Mesenchymal stem cell (in vitro differentiated cells and primary cell): ENCODE measurements around the gene FAM184A.

ENCODE experiments used
- DNase-seq: peaks from one replicate; pipeline ENCODE4 v3.0.0-alpha.2; 2013
- H2AFZ ChIP-seq: one replicate; pipeline ENCODE4 v1.6.1; 2013; ENCODE audit warnings: low read depth, mild to moderate bottlenecking, control low read depth, inconsistent platforms, low read length, moderate library complexity
- H2AK5ac ChIP-seq: 2 replicates; pipeline ENCODE4 v1.6.1; 2013; ENCODE audit warnings: low read length, moderate library complexity, mild to moderate bottlenecking, inconsistent platforms; ENCODE audit not compliant: severe bottlenecking
- H2BK120ac ChIP-seq: one replicate; pipeline ENCODE4 v1.6.1; 2013; ENCODE audit warnings: low read depth, mild to moderate bottlenecking, inconsistent platforms, low read length, moderate library complexity
- H2BK12ac ChIP-seq, 2 experiments: one replicate each; pipeline ENCODE4 v1.6.1; 2013; ENCODE audit warnings: inconsistent platforms in 2 of 2, low read length in 2 of 2, mild to moderate bottlenecking in 2 of 2, moderate library complexity in 2 of 2, control low read depth in 1 of 2
- H2BK15ac ChIP-seq: one replicate; pipeline ENCODE4 v1.6.1; 2013; ENCODE audit warnings: mild to moderate bottlenecking, low read depth, inconsistent platforms; ENCODE audit not compliant: poor library complexity, severe bottlenecking
- H2BK5ac ChIP-seq: 2 replicates; pipeline ENCODE4 v1.6.1; 2013; ENCODE audit warnings: low read depth, mild to moderate bottlenecking, low read length, control low read depth, inconsistent platforms; ENCODE audit not compliant: poor library complexity, severe bottlenecking
- H3K14ac ChIP-seq, 2 experiments: one replicate each; pipeline ENCODE4 v1.6.1; 2013; ENCODE audit warnings: inconsistent platforms in 2 of 2, low read length in 2 of 2, control low read depth in 1 of 2, mild to moderate bottlenecking in 1 of 2, moderate library complexity in 1 of 2
- H3K18ac ChIP-seq, 2 experiments: one replicate each; pipeline ENCODE4 v1.6.1; 2013; ENCODE audit warnings: inconsistent platforms in 2 of 2, low read length in 2 of 2, control low read depth in 1 of 2, low read depth in 1 of 2, mild to moderate bottlenecking in 1 of 2
- H3K23ac ChIP-seq, 2 experiments: one replicate each; pipeline ENCODE4 v1.6.1; 2013; ENCODE audit warnings: inconsistent platforms in 2 of 2, low read length in 2 of 2, mild to moderate bottlenecking in 2 of 2, moderate library complexity in 2 of 2, control low read depth in 1 of 2
- H3K27ac ChIP-seq: 2 replicates; pipeline ENCODE4 v1.5.1; 2013; ENCODE audit warnings: mild to moderate bottlenecking, moderate library complexity, low read length, control low read depth, inconsistent platforms; ENCODE audit not compliant: poor library complexity, severe bottlenecking
- H3K27me3 ChIP-seq, 2 experiments: 2 replicates each; pipeline versions ENCODE4 v1.6.1 to v1.7.0; 2013; ENCODE audit warnings: low read length in 2 of 2, mild to moderate bottlenecking in 2 of 2, moderate library complexity in 2 of 2, control low read depth in 1 of 2, inconsistent platforms in 1 of 2; ENCODE audit not compliant: control insufficient read depth in 1 of 2, insufficient read depth in 1 of 2
- H3K36me3 ChIP-seq, 2 experiments: 2 replicates each; pipeline versions ENCODE4 v1.6.1 to v1.7.0; 2013; ENCODE audit warnings: low read length in 2 of 2, control low read depth in 1 of 2, inconsistent platforms in 1 of 2, low read depth in 1 of 2, mild to moderate bottlenecking in 1 of 2; ENCODE audit not compliant: insufficient read depth in 2 of 2, control insufficient read depth in 1 of 2
- H3K4ac ChIP-seq, 2 experiments: one replicate each; pipeline ENCODE4 v1.6.1; 2013; ENCODE audit warnings: inconsistent platforms in 2 of 2, low read length in 2 of 2, mild to moderate bottlenecking in 2 of 2, moderate library complexity in 2 of 2, control low read depth in 1 of 2, low read depth in 1 of 2
- H3K4me1 ChIP-seq: 2 replicates; pipeline ENCODE4 v1.6.1; 2013; ENCODE audit warnings: low read depth, low read length, control low read depth; ENCODE audit not compliant: control insufficient read depth, insufficient read depth
- H3K4me2 ChIP-seq: 2 replicates; pipeline ENCODE4 v1.6.1; 2013; ENCODE audit warnings: low read length, mild to moderate bottlenecking, inconsistent platforms; ENCODE audit not compliant: poor library complexity, severe bottlenecking
- H3K4me3 ChIP-seq, 2 experiments: 2 replicates each; pipeline versions ENCODE4 v1.5.1 to v1.7.0; 2013; ENCODE audit warnings: low read length in 2 of 2, mild to moderate bottlenecking in 2 of 2, control low read depth in 1 of 2, low read depth in 1 of 2; ENCODE audit not compliant: insufficient read depth in 1 of 2
- H3K79me1 ChIP-seq: replicated peaks from 2 replicates; pipeline ENCODE4 v1.6.1; 2013; ENCODE audit warnings: mild to moderate bottlenecking, control low read depth, low read length, inconsistent platforms; ENCODE audit not compliant: poor library complexity, severe bottlenecking
- H3K9ac ChIP-seq: 2 replicates; pipeline ENCODE4 v1.7.0; 2013; ENCODE audit warnings: mild to moderate bottlenecking, low read length, moderate library complexity
- H3K9me3 ChIP-seq: 2 replicates; pipeline ENCODE4 v1.7.0; 2013; ENCODE audit warnings: mild to moderate bottlenecking, low read length; ENCODE audit not compliant: control insufficient read depth
- H4K8ac ChIP-seq: one replicate; pipeline ENCODE4 v1.6.1; 2013; ENCODE audit warnings: inconsistent platforms, mild to moderate bottlenecking, low read length, moderate library complexity
- H4K91ac ChIP-seq: one replicate; pipeline ENCODE4 v1.6.1; 2013; ENCODE audit warnings: mild to moderate bottlenecking, low read length, inconsistent platforms
- WGBS: methylation state at CpG from one replicate; pipeline ENCODE4 v1.1.7; 2013; ENCODE audit warnings: mixed read lengths; 5-methylcytosine and 5-hydroxymethylcytosine counted together

FAM184A gene

DNA sequence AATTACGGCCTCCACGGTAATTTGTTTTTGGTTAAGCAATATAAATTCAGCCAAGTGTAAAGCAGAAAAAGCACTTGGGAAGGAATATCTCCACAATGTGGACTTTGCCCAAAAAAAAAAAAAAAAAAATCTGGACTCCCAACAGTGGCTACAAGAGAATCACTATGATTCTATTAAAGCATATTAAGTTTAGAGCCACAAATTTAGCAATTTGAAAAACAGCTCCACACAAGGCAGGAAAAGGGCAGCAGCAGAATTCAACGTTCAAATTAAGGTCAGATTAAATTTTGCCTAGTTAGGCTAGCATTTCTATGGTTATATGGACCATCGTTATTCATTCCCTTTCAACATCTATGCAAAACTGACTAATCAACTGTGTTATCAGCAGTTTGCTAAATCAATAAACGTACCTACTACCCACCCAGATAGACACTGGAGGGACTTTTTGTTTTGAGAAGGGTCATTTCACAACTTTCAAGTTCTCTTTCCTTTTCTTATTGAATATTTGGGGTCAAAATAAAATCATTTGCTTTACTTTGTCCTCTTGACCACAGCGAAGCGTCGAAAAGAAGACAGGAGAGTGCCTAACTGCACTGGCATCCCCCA is 144.5 kb downstream of the FAM184A start:
- H3K9me3 ChIP-seq = no peaks in the 10 kb centered on the region
- no peak overlapping the region for H3K18ac ChIP-seq
- peaks cover 16% of the 10 kb centered on the region for H3K79me1 ChIP-seq
- no peak overlapping the region for H2AK5ac ChIP-seq
- no peak overlapping the region for H3K23ac ChIP-seq
- no peak overlapping the region for H2BK15ac ChIP-seq
- no peak overlapping the region for H3K14ac ChIP-seq
- peak overlapping the region; percentile 71 for H3K9ac ChIP-seq
- no peak overlapping the region for H3K27ac ChIP-seq
- H3K4me2 ChIP-seq = peak overlapping the region; percentile 94
- no peak for DNase-seq
- H4K91ac ChIP-seq = no peak overlapping the region
- no peak overlapping the region for H2AFZ ChIP-seq
- peaks cover 0 to 23% of the 10 kb centered on the region in 2 experiments for H3K36me3 ChIP-seq
- H2BK5ac ChIP-seq = no peak overlapping the region
- no peak overlapping the region for H3K4ac ChIP-seq
- no peaks in the 10 kb centered on the region for H3K27me3 ChIP-seq
- no peaks in the 10 kb centered on the region for H3K4me1 ChIP-seq
- H2BK120ac ChIP-seq = no peak overlapping the region
- peak overlapping the region; percentile 79 to 99 for H3K4me3 ChIP-seq
- no peak overlapping the region for H4K8ac ChIP-seq
- 28% methylated on average over 4 of the region's 8 CpGs for WGBS
- no peak overlapping the region for H2BK12ac ChIP-seq

DNA sequence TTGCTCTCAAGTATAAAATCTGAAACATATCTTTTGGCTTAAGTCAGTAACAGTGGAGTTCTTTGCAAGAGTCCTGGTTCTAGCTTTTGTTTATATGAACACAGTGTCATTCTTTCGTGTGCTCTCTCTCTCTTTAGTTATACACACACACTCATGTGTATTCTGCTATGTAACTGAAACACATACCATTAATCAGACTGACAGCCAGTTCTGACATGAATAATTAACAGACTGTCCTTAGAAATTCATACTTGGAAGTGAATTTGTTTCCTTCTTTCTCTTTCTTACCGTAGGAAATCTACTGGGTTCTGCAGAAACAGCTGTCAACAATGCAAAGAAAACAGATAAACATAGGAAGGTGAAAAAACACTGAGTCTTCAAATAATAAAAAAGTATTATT is 146.0 kb downstream of the FAM184A start:
- peaks cover 4 to 25% of the 10 kb centered on the region in 2 experiments for H3K36me3 ChIP-seq
- H3K9ac ChIP-seq = no peak overlapping the region
- H3K4me3 ChIP-seq = no peak overlapping the region
- H2BK12ac ChIP-seq = no peak overlapping the region
- H3K4ac ChIP-seq = no peak overlapping the region
- DNase-seq = peak; percentile 33
- H2AFZ ChIP-seq = no peak overlapping the region
- no peak overlapping the region for H3K14ac ChIP-seq
- no peak overlapping the region for H4K91ac ChIP-seq
- no peaks in the 10 kb centered on the region for H3K4me1 ChIP-seq
- no peak overlapping the region for H2BK5ac ChIP-seq
- H3K27ac ChIP-seq = no peak overlapping the region
- no peak overlapping the region for H2BK15ac ChIP-seq
- no peaks in the 10 kb centered on the region for H3K9me3 ChIP-seq
- no peak overlapping the region for H2BK120ac ChIP-seq
- H3K27me3 ChIP-seq = no peaks in the 10 kb centered on the region
- H3K79me1 ChIP-seq = peaks cover 15% of the 10 kb centered on the region
- no peak overlapping the region for H2AK5ac ChIP-seq
- no peak overlapping the region for H3K4me2 ChIP-seq
- no peak overlapping the region for H4K8ac ChIP-seq
- 57% methylated on average over 1 of the region's 2 CpGs for WGBS
- no peak overlapping the region for H3K18ac ChIP-seq
- H3K23ac ChIP-seq = no peak overlapping the region

DNA sequence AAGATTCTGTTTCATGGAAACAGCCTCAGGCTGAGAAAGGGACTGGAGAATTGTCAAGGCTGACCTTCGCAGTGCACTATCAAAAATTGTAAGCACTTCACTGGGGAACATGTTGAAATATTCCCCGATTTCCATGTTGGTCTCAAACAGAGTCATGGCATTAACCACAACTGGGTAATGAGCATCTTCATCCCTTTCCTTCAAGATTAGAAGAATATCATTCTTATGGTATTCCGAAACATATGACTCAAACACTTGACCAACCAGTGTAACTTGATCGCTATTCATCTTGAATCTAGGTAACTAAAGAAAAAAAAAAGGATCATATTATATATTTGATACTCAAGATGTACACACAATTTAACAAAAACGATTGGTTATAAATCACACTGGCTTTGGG is 147.0 kb downstream of the FAM184A start:
- H3K14ac ChIP-seq = no peak overlapping the region
- H3K79me1 ChIP-seq = peaks cover 9% of the 10 kb centered on the region
- DNase-seq = no peak
- peaks cover 4 to 27% of the 10 kb centered on the region in 2 experiments for H3K36me3 ChIP-seq
- H3K4ac ChIP-seq = no peak overlapping the region
- no peak overlapping the region for H3K23ac ChIP-seq
- peak overlapping the region; percentile 16 for H3K4me2 ChIP-seq
- H3K9ac ChIP-seq = no peak overlapping the region
- no peak overlapping the region for H2AK5ac ChIP-seq
- H3K4me1 ChIP-seq = no peaks in the 10 kb centered on the region
- H3K9me3 ChIP-seq = no peaks in the 10 kb centered on the region
- H3K4me3 ChIP-seq = no peak overlapping the region
- H3K27me3 ChIP-seq = no peaks in the 10 kb centered on the region
- 97% methylated on average over 2 of the region's 5 CpGs for WGBS
- no peak overlapping the region for H2AFZ ChIP-seq
- H3K18ac ChIP-seq = no peak overlapping the region
- H2BK5ac ChIP-seq = no peak overlapping the region
- no peak overlapping the region for H2BK120ac ChIP-seq
- H3K27ac ChIP-seq = no peak overlapping the region
- no peak overlapping the region for H4K91ac ChIP-seq
- no peak overlapping the region for H2BK15ac ChIP-seq
- H4K8ac ChIP-seq = no peak overlapping the region
- no peak overlapping the region for H2BK12ac ChIP-seq

DNA sequence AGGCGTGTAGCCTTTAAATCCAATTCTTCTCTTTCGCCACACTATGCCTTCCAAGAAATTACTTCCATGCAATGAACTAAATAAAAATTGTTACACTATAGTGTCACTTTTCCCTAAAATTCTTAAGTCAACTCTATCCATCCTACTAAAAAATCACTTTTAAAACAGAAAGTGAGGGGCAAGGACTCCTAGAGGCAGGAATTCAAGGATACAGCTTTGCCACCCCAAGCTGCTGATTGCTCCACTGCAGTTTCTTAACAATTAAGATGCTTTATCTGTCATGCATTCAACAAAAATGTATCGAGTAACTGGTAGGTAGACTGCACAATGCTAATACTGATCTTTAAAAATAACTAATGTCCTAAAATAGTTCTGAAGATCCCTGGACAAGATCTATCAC is 147.8 kb downstream of the FAM184A start:
- H3K4me1 ChIP-seq = no peaks in the 10 kb centered on the region
- H3K27ac ChIP-seq = no peak overlapping the region
- H2BK5ac ChIP-seq = no peak overlapping the region
- no peaks in the 10 kb centered on the region for H3K27me3 ChIP-seq
- H2AK5ac ChIP-seq = no peak overlapping the region
- H3K9me3 ChIP-seq = no peaks in the 10 kb centered on the region
- peaks cover 6% of the 10 kb centered on the region for H3K79me1 ChIP-seq
- no peak overlapping the region for H3K4me2 ChIP-seq
- H3K4me3 ChIP-seq = no peak overlapping the region
- no peak overlapping the region for H4K8ac ChIP-seq
- no peak overlapping the region for H2BK12ac ChIP-seq
- over 99% methylated on average over 3 of the region's 3 CpGs for WGBS
- no peak for DNase-seq
- no peak overlapping the region for H2BK15ac ChIP-seq
- H4K91ac ChIP-seq = no peak overlapping the region
- no peak overlapping the region for H3K14ac ChIP-seq
- no peak overlapping the region for H2AFZ ChIP-seq
- H3K4ac ChIP-seq = no peak overlapping the region
- H3K36me3 ChIP-seq = peaks cover 4 to 34% of the 10 kb centered on the region in 2 experiments
- no peak overlapping the region for H3K9ac ChIP-seq
- H2BK120ac ChIP-seq = no peak overlapping the region
- H3K23ac ChIP-seq = no peak overlapping the region
- H3K18ac ChIP-seq = no peak overlapping the region
